Ishikawa (cell line): ENCODE data around the gene DOCK8.

ENCODE experiments used
- RAD21 ChIP-seq: IDR thresholded peaks from 2 replicates; pipeline ENCODE4 v1.6.1; 2012; ENCODE audit warnings: low read depth
- TAF1 ChIP-seq: IDR thresholded peaks from 2 replicates; pipeline ENCODE4 v1.6.1; 2012; ENCODE audit warnings: low read depth, mild to moderate bottlenecking
- TF ChIP-seq, protein P1 (sequence below): IDR thresholded peaks from 2 replicates; pipeline ENCODE4 v1.6.1; 2012; ENCODE audit warnings: low read depth, mild to moderate bottlenecking
- TF ChIP-seq, protein P2 (sequence below): IDR thresholded peaks from 2 replicates; pipeline ENCODE4 v1.6.1; 2012

DNA sequence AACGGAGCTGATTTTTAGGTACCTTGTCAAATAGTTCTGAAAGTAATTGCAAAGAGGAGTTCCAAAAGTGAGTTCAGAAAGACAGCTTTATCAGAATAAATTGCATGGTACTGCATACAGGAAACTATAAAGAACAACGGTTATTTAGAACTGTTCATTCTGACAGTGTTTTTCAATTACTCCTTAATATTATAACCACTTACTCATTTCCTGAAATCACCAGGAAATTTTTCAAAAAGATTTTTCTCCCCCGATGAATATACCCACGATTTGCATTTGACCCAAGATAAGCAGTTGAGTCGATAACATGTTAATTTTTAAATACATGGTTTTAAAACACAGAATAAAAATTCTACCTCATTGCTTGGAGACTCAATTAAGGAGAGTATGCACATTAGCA lies 9.4 kb downstream of the DOCK8 start:
- TF ChIP-seq TAF1 (no peak), RAD21 (no peak)
- TF ChIP-seq, protein P1, sequence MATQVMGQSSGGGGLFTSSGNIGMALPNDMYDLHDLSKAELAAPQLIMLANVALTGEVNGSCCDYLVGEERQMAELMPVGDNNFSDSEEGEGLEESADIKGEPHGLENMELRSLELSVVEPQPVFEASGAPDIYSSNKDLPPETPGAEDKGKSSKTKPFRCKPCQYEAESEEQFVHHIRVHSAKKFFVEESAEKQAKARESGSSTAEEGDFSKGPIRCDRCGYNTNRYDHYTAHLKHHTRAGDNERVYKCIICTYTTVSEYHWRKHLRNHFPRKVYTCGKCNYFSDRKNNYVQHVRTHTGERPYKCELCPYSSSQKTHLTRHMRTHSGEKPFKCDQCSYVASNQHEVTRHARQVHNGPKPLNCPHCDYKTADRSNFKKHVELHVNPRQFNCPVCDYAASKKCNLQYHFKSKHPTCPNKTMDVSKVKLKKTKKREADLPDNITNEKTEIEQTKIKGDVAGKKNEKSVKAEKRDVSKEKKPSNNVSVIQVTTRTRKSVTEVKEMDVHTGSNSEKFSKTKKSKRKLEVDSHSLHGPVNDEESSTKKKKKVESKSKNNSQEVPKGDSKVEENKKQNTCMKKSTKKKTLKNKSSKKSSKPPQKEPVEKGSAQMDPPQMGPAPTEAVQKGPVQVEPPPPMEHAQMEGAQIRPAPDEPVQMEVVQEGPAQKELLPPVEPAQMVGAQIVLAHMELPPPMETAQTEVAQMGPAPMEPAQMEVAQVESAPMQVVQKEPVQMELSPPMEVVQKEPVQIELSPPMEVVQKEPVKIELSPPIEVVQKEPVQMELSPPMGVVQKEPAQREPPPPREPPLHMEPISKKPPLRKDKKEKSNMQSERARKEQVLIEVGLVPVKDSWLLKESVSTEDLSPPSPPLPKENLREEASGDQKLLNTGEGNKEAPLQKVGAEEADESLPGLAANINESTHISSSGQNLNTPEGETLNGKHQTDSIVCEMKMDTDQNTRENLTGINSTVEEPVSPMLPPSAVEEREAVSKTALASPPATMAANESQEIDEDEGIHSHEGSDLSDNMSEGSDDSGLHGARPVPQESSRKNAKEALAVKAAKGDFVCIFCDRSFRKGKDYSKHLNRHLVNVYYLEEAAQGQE, result no peak
- TF ChIP-seq, protein P2, sequence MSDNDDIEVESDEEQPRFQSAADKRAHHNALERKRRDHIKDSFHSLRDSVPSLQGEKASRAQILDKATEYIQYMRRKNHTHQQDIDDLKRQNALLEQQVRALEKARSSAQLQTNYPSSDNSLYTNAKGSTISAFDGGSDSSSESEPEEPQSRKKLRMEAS, result no peak
